ENCODE results near the gene TLE3. TPM values are rescaled to one million over a fixed set of nuclear protein-coding genes. Genes with fewer than 3 reads are reported as not detected.
A peak's percentile ranks its signal among the peaks of the same experiment; 100 is the strongest.

The TLE3 gene
- total RNA-seq, 1 donor from 2014 or later, result 8.3 TPM

DNA sequence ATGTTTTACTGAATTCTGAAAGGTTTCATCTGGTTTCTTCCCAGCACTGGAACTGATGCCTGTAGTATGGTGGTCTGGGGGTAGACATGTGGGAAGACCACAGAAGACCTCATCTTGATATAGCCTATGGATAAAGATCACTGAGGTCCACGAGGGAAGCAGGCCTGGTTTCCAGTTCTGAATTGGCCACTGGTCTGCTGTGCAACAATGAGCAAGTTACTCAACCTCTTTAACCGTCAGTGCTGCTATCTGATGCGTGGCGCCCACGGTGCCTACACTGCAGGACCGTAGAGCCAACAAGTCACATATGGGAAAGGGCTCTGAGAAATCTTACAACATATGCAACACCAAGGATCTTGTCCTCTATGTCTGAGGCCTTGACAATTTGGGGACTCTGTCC lies 13.3 kb downstream of the TLE3 start:
- no peak for DNase-seq (ENCODE audit: low read depth in 2 of 2)

DNA sequence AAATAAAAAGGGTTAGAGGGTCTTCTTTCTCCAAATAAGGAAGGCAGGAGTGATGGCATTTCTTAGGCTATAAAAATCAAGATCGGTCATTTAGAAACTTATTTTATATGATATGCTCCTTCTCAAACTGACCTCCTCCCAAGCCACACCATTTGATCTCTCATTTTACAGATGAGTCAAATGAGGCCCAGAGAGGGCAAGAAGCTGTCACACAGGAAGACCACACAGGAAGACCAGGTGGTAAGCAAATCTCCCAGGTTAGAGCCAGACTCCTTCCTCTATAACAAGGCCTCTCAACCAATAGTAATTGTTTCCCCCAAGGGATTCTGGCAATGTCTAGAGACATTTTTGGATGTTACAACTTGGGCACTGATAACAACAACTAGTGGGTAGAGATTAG lies 13.8 kb downstream of the TLE3 start:
- DNase-seq (ENCODE audit: low read depth in 2 of 2), result no peak

- no peak for DNase-seq (ENCODE audit: low read depth in 2 of 2)
Measured at GRCh38 chr15:70083418-70083817, 14.3 kb downstream of the TLE3 start.

GRCh38 chr15:70082281-70082900 lies 15.3 kb downstream of the TLE3 start:
- no peak for DNase-seq (ENCODE audit: low read depth in 2 of 2)

DNA sequence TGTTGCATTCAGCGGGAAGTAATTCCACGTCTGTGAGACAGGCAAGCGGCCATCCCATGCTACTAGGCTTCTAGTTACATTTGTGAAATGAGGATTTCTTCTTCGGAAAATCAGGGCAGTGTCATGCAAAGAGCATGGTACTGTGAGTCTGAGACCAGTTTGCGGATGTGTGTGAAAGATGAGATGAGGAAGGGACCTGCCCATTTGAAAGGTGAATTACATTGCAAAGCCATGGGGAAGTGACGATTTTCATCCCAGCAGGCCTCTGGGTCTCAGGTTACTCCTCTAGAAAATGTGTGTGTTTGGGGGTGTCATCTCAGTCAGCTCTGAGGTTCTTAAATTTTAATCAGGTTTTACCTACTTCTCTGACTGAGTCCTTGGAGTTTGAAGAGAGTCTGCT lies 16.1 kb downstream of the TLE3 start:
- DNase-seq (ENCODE audit: low read depth in 2 of 2), result no peak

DNA sequence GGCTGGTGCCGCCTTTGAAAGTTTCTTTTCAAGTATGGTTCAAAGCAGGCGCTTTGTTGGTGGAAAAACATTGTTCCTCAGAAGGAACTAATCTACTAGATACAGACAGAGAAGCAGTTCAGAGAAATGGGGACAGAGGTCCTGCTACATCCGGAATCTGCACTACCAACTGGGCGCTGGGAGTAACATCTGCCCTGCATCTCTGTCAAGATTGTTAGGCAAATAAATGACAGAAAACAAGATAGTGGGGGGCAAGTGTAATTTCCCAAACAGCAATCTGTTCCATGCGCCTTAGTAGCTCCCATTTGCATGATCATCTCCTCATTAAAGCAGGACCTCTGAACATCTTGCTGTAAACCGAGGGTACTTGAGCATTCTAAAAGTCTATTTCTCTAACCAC lies 17.4 kb downstream of the TLE3 start:
- no peak for DNase-seq (ENCODE audit: low read depth in 2 of 2)

GRCh38 chr15:70079888-70080287 lies 17.8 kb downstream of the TLE3 start:
- no peak for DNase-seq (ENCODE audit: low read depth in 2 of 2)

DNA sequence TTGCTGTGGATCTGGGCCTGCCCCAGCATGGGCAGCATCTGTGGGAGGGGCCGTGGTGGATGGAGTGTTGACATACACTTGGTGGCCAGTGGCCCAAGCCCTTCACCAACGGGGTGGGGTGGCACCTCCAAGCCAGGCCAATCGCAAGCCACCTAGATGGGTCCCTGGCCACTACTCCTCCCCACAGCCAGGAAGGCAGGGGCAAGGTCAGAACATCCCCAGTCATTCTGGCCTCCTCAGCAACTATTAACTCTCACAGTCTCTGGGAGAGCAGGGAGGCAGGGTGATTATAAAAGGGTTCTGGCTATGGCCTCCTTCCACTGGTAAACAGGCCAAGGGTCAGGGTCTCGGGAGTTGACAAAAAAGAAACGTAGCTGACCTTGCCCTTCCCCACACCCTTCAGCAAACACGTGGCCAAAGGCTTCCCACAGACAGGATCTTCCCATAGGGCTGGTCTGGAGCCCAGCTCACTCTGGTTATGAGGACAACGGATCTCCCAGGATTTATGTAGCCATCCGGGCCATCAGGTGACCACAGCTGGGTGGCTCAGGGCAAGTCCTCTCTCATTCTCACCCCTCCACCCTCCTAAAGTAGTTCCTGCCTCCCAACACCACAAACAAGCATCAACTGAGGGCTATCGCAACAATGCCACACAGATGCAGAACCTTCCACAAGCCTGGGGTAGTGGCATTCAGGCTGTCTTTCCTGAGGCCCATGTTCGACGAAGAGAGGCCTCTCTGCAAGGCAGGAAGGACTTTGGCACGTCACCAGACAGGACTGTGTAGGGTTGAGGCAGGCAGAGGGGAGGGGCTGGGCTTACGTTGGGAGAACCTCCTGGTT lies 18.9 kb downstream of the TLE3 start:
- DNase-seq (ENCODE audit: low read depth in 2 of 2), result peak in 1 of 2 donors; percentile 33

DNA sequence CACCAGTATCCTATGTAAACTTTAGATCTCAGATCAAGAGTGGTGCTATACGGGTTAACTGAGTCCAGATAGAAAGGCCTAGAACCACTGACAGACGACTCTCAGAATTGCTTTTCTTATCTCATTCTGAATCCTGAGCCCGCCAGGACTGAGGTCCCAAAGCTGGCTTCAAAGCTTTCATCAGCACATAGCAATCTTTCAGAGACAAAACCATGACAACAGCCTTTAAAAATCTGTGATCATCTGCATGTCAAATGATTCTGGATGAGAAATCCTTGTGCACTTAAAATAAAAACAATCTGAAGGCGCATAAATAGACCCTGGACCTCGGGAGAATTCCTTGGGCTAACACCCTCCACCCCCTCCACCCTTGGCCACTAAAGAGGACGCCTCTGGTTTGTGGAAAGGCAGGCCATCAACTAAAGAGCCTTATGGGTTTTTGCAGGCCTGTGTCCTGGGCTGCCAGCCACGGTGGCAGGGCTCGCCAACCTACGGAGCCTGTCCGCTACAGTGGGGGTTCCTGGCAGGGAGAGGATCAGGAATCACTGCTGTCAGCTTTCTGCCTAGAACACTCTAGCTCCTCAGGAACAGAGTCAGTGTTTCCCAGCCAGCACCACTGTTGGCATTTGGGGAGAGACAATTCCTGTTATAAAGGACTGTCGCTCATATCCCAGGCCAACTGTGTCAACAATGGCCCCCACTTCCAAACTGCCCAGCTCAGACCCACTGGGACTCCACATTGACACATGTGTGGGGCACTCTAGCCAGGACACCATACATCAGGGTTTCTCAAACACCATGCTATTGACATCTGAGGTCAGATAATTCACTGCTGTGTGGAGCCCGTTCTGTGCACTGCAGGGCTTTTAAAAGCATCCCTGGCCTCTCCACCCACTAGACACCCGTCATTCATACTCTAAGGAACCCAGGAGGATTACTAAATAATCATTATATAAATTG lies 20.2 kb downstream of the TLE3 start:
- DNase-seq (ENCODE audit: low read depth in 2 of 2), result no peak

- no peak for DNase-seq (ENCODE audit: low read depth in 2 of 2)
Measured at GRCh38 chr15:70074380-70074779, 23.3 kb downstream of the TLE3 start.

DNA sequence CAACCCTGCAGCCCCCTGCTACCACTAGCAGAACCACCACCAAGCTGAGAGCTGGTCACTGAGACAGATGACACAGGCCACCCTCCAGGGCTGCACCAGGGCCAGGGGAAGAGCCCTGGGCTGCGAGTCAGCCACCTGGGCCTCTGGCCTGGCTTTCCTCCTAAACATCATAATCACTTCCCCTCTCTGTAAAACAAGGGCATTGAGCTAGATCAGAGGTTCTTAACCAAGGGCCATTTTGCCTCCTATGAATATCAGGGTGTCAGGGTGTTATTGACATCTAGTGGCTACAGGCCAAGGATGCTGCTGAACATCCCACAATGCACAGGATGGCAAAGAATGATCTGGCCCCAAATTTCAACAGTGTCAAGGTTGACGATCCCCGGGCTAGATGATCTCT lies 25.2 kb downstream of the TLE3 start:
- no peak for DNase-seq (ENCODE audit: low read depth in 2 of 2)

- no peak for DNase-seq (ENCODE audit: low read depth in 2 of 2)
Measured at GRCh38 chr15:70071799-70072198, 25.9 kb downstream of the TLE3 start.

- DNase-seq (ENCODE audit: low read depth in 2 of 2), result no peak
Measured at GRCh38 chr15:70069716-70070115, 28.0 kb downstream of the TLE3 start.

DNA sequence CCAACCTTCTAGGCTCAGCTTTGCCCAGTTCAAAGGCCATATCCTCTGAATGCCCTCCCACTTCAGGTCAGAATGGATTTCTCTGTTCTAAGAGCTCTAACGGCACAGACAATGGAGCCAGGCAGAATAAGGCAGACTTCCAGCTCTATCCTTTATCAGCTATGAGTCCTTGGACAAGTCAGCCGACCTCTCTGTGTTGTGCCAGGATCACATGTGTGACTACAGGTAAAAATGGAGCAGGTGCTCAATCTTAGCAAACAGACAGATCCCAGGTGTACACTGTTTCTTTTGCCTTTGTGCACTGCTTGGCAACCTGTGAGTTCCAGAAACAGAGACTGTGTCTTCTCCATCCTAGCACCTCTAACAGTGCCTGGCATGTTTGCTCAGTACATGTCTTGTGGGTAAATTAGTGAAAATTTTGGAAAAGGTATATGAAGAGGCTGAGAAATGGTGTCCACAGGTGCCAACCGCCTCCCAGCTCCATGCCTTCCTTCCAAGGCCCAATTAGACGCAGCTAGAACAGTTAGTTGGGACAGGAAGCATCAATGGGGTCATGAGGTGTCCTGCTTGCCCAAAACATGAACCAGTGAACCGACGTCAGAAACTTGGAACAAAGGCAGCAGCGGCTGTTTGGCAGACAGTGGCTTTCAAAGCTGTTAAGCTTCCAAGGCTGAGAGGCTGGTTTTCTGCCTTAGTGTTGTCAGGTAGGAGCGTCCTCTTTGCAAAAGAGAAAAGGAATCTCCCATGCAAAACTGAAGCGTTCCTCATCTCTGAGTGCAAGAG lies 28.7 kb downstream of the TLE3 start:
- no peak for DNase-seq (ENCODE audit: low read depth in 2 of 2)

GRCh38 chr15:70067681-70068080 lies 30.0 kb downstream of the TLE3 start:
- no peak for DNase-seq (ENCODE audit: low read depth in 2 of 2)

GRCh38 chr15:70067011-70067410 lies 30.7 kb downstream of the TLE3 start:
- DNase-seq (ENCODE audit: low read depth in 2 of 2), result no peak

GRCh38 chr15:70066447-70066846 lies 31.3 kb downstream of the TLE3 start:
- no peak for DNase-seq (ENCODE audit: low read depth in 2 of 2)

DNA sequence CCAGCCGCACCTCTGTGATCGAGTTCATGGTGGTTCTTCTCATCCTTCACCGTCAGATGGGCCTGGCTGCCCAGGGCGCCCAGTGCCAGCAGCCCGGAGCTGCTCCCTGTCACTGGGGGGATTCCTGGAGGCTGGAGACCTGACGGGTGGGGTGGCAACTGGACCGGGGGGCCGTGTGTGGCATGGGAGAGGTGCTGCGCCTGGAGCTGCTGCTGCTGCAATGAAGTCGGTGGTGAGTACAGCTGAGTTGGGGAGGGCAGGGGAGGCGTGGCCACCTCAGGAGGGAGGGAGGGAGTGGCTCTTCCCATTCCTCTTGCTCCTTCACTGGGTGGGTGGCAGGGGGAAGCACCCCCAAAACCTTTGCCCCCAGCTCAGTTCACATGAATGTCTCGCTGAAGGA lies 31.7 kb downstream of the TLE3 start:
- no peak for DNase-seq (ENCODE audit: low read depth in 2 of 2)

DNA sequence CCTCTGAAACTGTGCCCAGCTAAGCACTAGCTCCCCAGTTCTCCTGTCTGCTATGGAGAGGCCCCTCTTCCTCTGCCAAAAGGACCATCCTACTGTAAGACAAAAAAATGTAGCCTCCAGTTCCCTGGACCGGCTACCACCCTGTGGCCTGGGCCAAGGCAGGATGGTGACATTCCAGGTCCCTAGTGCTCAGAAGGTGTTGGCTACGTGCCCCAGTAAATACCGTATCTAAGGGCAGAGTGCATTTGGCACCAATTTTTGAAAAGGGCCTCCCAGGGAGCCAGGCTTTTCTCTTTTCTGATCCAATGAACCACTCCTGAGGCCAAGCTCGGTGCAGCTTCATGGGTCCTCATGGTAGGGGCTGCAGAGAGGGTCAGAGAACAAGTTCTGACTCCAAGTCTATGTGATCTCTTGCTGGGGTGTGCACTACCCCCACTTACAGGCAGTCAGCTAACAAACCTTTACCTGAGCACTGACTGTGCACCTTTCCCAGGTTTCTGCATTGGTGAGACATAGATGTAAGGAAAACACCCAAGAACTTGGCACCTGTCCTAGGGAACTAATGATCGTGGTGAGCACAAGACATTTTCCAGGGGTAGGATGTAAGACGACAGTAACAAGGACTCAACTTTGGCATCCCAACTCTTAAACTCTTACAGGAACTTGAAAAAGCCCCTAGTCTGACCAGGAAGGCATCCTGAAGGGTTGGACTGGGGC lies 32.6 kb downstream of the TLE3 start:
- no peak for DNase-seq (ENCODE audit: low read depth in 2 of 2)

DNA sequence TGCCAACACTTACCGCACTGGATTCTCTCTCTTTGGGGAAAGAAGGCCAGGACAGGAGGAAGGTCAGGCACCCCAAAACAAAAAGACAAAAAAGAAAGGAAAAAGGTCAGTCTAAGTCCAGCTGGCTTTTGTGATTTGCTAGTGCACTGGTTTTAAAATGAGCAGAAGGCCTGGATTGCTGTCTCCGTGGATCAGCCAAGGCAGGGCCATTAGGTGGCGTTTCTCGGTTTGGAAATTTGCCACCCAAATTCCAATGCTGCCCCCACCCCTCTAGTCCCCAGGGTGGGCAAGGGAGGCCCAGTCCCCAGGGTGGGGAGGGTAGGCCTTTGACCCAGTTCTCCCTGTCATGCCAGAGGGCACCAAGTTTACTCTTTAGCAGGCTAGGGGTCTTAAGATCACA lies 33.3 kb downstream of the TLE3 start:
- DNase-seq (ENCODE audit: low read depth in 2 of 2), result no peak

GRCh38 chr15:70063980-70064379 lies 33.7 kb downstream of the TLE3 start:
- DNase-seq (ENCODE audit: low read depth in 2 of 2), result no peak
